GM18870 (cell line): ENCODE results near the gene SYMPK.

Experiments
- ATAC-seq: cut with Tn5 transposase; IDR thresholded peaks from one replicate; pipeline ENCODE4 v1.9.1; 2021; ENCODE audit warnings: moderate library complexity; ENCODE audit not compliant: unreplicated experiment

SYMPK gene

GRCh38 chr19:45768655-45768983, 94.3 kb downstream of the SYMPK start:
- ATAC-seq = no peak

- ATAC-seq = no peak
These were observed 94.9 kb downstream of the SYMPK start for GRCh38 chr19:45767881-45768654.

- ATAC-seq = no peak
These were observed 95.5 kb downstream of the SYMPK start for GRCh38 chr19:45767410-45767880.

- no peak for ATAC-seq
These were observed 96.0 kb downstream of the SYMPK start for GRCh38 chr19:45766869-45767346.

GRCh38 chr19:45766296-45766868, 96.6 kb downstream of the SYMPK start:
- ATAC-seq = no peak

- ATAC-seq = no peak
These were observed 97.1 kb downstream of the SYMPK start for GRCh38 chr19:45765702-45766295.
